K562 (cell line): ENCODE results near the gene GLMP. TPM values are rescaled to one million over a fixed set of nuclear protein-coding genes. Genes with fewer than 3 reads are reported as not detected.

Experiments
- ELF2 ChIP-seq: fragments of 250-450 bp; sonication (Bioruptor Pico); IDR thresholded peaks from 2 replicates; pipeline ENCODE4 v1.5.0; 2021; ENCODE audit warnings: mild to moderate bottlenecking
- ESRRB ChIP-seq: fragments of 250-450 bp; sonication (Bioruptor Pico); IDR thresholded peaks from 2 replicates; pipeline ENCODE4 v1.5.0; 2020; ENCODE audit warnings: mild to moderate bottlenecking, moderate library complexity, borderline replicate concordance
- MEF2A ChIP-seq: IDR thresholded peaks from 2 replicates; pipeline ENCODE4 v1.6.1; 2011; ENCODE audit warnings: low read depth, mild to moderate bottlenecking, low read length, moderate library complexity; ENCODE audit not compliant: control insufficient read depth
- MIER1 ChIP-seq: fragments of 450-650 bp; IDR thresholded peaks from 2 replicates; pipeline ENCODE4 v1.6.1; 2016; ENCODE audit warnings: antibody characterized with exemption, mild to moderate bottlenecking, low read depth
- MTA2 ChIP-seq: fragments of 450-650 bp; IDR thresholded peaks from 2 replicates; pipeline ENCODE4 v1.6.1; 2016; ENCODE audit warnings: low read depth
- MYNN ChIP-seq, 2 experiments: sonication (generic); formaldehyde crosslinking in 1 of 2; IDR thresholded peaks; 2 replicates each; pipeline versions ENCODE4 v1.5.0 to v1.6.1; 2016 to 2020; ENCODE audit warnings: antibody characterized with exemption in 1 of 2, missing genetic modification reagents in 1 of 2
- NR2C2 ChIP-seq, 2 experiments: fragments of 200-800 bp in 1 of 2; sonication (Bioruptor generic) in 1 of 2; sonication (generic) in 1 of 2; formaldehyde crosslinking in 1 of 2; IDR thresholded peaks; 2 replicates each; pipeline versions ENCODE4 v1.6.1 to v1.8.0; 2016 to 2022; ENCODE audit warnings: mild to moderate bottlenecking in 1 of 2, missing compliant biosample characterization in 1 of 2, missing genetic modification characterization in 1 of 2, missing genetic modification reagents in 1 of 2
- RBBP5 ChIP-seq: fragments of 200-600 bp; sonication (generic); IDR thresholded peaks from 2 replicates; pipeline ENCODE4 v1.6.1; 2012; ENCODE audit warnings: borderline replicate concordance, mild to moderate bottlenecking, low read length, control low read depth, inconsistent platforms; ENCODE audit not compliant: insufficient read depth, poor library complexity, severe bottlenecking
- RFX1 ChIP-seq: fragments of 450-650 bp; IDR thresholded peaks from 2 replicates; pipeline ENCODE4 v1.6.1; 2016; ENCODE audit warnings: mild to moderate bottlenecking, moderate library complexity
- SP2 ChIP-seq: IDR thresholded peaks from 2 replicates; pipeline ENCODE4 v1.6.1; 2011; ENCODE audit warnings: mild to moderate bottlenecking, low read depth, low read length, moderate library complexity; ENCODE audit not compliant: poor library complexity, severe bottlenecking; ENCODE audit errors: extremely low read depth
- TBP ChIP-seq: optimal IDR thresholded peaks from 2 replicates; pipeline ENCODE3; 2011; ENCODE audit warnings: low read depth, low read length, improper control_type of control experiment
- XRCC4 ChIP-seq: IDR thresholded peaks from one replicate; pipeline ENCODE4 v1.6.1; 2011; ENCODE audit not compliant: insufficient read depth, insufficient read length; ENCODE audit errors: extremely low read depth
- ZFP30 ChIP-seq: fragments of 250-450 bp; sonication (Bioruptor Pico); IDR thresholded peaks from 2 replicates; pipeline ENCODE4 v1.8.0; 2022; ENCODE audit warnings: moderate library complexity, mild to moderate bottlenecking, inconsistent platforms, borderline replicate concordance
- ZNF146 ChIP-seq: IDR thresholded peaks from one replicate; pipeline ENCODE4 v1.6.1; 2018; ENCODE audit warnings: missing compliant biosample characterization; ENCODE audit not compliant: unreplicated experiment
- ZNF24 ChIP-seq: fragments of 450-650 bp; IDR thresholded peaks from 2 replicates; pipeline ENCODE4 v1.6.1; 2016
- ZNF347 ChIP-seq: fragments of 450-650 bp; formaldehyde crosslinking; IDR thresholded peaks from 2 replicates; pipeline ENCODE4 v1.4.0; 2020; ENCODE audit warnings: low read depth, mild to moderate bottlenecking, moderate library complexity
- polyA plus RNA-seq, 8 experiments: library from polyadenylated mRNA; depleted of rRNA in 4 of 8; stranded (reverse) in 5 of 8; unstranded in 3 of 8; fragments of >200 nt; fragmentation: Nextera tagmentation in 2 of 8; fragmentation: Illumina TruSeq in 1 of 8; extraction: Ambion mirVana in 2 of 8; extraction: Trizol in 1 of 8; gene quantifications; 2 replicates each; pipeline versions ENCODE4 v1.2.1 to v1.2.3, GENCODE V29; 2011 to 2014; ENCODE audit warnings: inconsistent platforms in 1 of 8, missing spikeins in 1 of 8
- total RNA-seq, 7 experiments: library from RNA; depleted of rRNA in 6 of 7; stranded (reverse); fragments of >200 nt in 6 of 7; fragmentation: Illumina TruSeq in 2 of 7; extraction: Trizol in 2 of 7; gene quantifications; 2 replicates each; pipeline versions ENCODE4 v1.2.1 to v1.2.3, GENCODE V29; 2011 to 2021; ENCODE audit warnings: low replicate concordance in 1 of 7
- TF ChIP-seq, protein P1 (sequence below): fragments of 450-650 bp; formaldehyde crosslinking; IDR thresholded peaks from 2 replicates; pipeline ENCODE4 v1.4.0; 2020; ENCODE audit warnings: mild to moderate bottlenecking, mixed read lengths
- TF ChIP-seq, protein P2 (sequence below): fragments of 450-650 bp; conservative IDR thresholded peaks from 2 replicates; pipeline ENCODE4 v1.6.1; 2016; ENCODE audit warnings: missing genetic modification characterization, low read depth, mild to moderate bottlenecking, missing compliant biosample characterization, moderate library complexity
- TF ChIP-seq, protein P3 (sequence below), 2 experiments: fragments of 250-450 bp in 1 of 2; fragments of 450-650 bp in 1 of 2; sonication (Bioruptor Pico) in 1 of 2; IDR thresholded peaks; 2 replicates each; pipeline versions ENCODE4 v1.6.1 to v1.8.0; 2016 to 2021; ENCODE audit warnings: mild to moderate bottlenecking in 2 of 2, moderate library complexity in 2 of 2, missing compliant biosample characterization in 1 of 2, missing genetic modification characterization in 1 of 2
- TF ChIP-seq, protein P4 (sequence below): fragments of 250-450 bp; sonication (Bioruptor Pico); IDR thresholded peaks from 2 replicates; pipeline ENCODE4 v1.8.0; 2022; ENCODE audit warnings: inconsistent platforms

Gene GLMP
- total and polyA plus RNA-seq, 9 of the 15 experiments (the other 6 are each of a cell fraction or from before 2014, with no cell fraction given): 8.3 to 28.2 (median 22.4) TPM

GRCh38 chr1:156282479-156283222, 12.8 kb downstream of the GLMP start, which contains the start of gene SMG5 (continued):
- TF ChIP-seq SP2: no peak
- peak; percentile 89 for TF ChIP-seq RBBP5
- no peak for TF ChIP-seq ESRRB (CRISPR knock-in tag)
- TF ChIP-seq MTA2: no peak
- TF ChIP-seq MEF2A: peak; percentile 67
- TF ChIP-seq, protein P1, sequence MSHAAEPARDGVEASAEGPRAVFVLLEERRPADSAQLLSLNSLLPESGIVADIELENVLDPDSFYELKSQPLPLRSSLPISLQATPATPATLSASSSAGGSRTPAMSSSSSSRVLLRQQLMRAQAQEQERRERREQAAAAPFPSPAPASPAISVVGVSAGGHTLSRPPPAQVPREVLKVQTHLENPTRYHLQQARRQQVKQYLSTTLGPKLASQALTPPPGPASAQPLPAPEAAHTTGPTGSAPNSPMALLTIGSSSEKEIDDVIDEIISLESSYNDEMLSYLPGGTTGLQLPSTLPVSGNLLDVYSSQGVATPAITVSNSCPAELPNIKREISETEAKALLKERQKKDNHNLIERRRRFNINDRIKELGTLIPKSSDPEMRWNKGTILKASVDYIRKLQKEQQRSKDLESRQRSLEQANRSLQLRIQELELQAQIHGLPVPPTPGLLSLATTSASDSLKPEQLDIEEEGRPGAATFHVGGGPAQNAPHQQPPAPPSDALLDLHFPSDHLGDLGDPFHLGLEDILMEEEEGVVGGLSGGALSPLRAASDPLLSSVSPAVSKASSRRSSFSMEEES (CRISPR knock-in tag): no peak
- no peak for TF ChIP-seq ZNF24
- peak; percentile 55; the same call in 1 of the 2 replicates for TF ChIP-seq MYNN (IDR thresholded peaks at IDR 0.05)
- no peak for TF ChIP-seq MYNN (CRISPR knock-in tag; IDR thresholded peaks at IDR 0.05)
- TF ChIP-seq ZFP30 (CRISPR knock-in tag): no peak
- TF ChIP-seq, protein P2, sequence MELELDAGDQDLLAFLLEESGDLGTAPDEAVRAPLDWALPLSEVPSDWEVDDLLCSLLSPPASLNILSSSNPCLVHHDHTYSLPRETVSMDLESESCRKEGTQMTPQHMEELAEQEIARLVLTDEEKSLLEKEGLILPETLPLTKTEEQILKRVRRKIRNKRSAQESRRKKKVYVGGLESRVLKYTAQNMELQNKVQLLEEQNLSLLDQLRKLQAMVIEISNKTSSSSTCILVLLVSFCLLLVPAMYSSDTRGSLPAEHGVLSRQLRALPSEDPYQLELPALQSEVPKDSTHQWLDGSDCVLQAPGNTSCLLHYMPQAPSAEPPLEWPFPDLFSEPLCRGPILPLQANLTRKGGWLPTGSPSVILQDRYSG (tag): no peak
- TF ChIP-seq, protein P3, sequence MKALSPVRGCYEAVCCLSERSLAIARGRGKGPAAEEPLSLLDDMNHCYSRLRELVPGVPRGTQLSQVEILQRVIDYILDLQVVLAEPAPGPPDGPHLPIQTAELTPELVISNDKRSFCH (CRISPR knock-in tag; IDR thresholded peaks at IDR 0.05): no peak
- TF ChIP-seq, protein P3 (tag; IDR thresholded peaks at IDR 0.05): peak; percentile 76; the same call in 1 of the 2 replicates
- no peak for TF ChIP-seq ZNF347
- peak; percentile 91 for TF ChIP-seq ELF2 (CRISPR knock-in tag)
- peak; percentile 89 for TF ChIP-seq NR2C2 (CRISPR knock-in tag; IDR thresholded peaks at IDR 0.05)
- TF ChIP-seq NR2C2 (tag; IDR thresholded peaks at IDR 0.05): peak; percentile 83
- no peak for TF ChIP-seq XRCC4
- TF ChIP-seq RFX1: no peak
- TF ChIP-seq ZNF146 (CRISPR knock-in tag): no peak
- TF ChIP-seq, protein P4, sequence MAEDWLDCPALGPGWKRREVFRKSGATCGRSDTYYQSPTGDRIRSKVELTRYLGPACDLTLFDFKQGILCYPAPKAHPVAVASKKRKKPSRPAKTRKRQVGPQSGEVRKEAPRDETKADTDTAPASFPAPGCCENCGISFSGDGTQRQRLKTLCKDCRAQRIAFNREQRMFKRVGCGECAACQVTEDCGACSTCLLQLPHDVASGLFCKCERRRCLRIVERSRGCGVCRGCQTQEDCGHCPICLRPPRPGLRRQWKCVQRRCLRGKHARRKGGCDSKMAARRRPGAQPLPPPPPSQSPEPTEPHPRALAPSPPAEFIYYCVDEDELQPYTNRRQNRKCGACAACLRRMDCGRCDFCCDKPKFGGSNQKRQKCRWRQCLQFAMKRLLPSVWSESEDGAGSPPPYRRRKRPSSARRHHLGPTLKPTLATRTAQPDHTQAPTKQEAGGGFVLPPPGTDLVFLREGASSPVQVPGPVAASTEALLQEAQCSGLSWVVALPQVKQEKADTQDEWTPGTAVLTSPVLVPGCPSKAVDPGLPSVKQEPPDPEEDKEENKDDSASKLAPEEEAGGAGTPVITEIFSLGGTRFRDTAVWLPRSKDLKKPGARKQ (CRISPR knock-in tag): no peak
- TF ChIP-seq TBP: peak; percentile 95
- no peak for TF ChIP-seq MIER1
